Activated naive CD8-positive, alpha-beta T cell treated with anti-CD3 and anti-CD28 coated beads, Interleukin-2, amount 50 U/mL, for 16 hours (primary cell): ENCODE results near the gene CCDC142.

Experiments
- DNase-seq: peaks from one replicate; pipeline ENCODE4 v3.0.0-alpha.2; 2020; ENCODE audit warnings: low read depth, low spot score

The CCDC142 gene, protein sequence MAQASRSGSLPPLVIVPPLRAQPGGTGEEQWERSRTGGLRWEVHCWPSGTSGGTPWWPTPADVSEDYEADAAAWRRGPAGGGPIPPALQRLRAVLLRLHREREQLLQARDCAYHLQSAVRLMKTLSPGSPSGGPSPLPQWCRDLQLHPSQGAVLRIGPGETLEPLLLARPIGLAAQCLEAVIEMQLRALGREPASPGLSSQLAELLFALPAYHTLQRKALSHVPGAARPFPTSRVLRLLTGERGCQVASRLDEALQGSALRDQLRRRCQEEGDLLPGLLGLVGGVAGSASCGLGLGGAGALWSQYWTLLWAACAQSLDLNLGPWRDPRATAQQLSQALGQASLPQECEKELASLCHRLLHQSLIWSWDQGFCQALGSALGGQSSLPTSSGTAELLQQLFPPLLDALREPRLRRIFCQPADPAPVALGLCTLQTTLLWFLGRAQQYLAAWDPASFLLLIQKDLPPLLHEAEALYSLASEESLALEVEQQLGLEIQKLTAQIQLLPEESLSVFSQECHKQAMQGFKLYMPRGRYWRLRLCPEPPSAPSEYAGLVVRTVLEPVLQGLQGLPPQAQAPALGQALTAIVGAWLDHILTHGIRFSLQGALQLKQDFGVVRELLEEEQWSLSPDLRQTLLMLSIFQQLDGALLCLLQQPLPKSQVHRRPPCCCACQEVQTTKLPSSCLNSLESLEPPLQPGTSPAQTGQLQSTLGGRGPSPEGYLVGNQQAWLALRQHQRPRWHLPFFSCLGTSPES

DNA sequence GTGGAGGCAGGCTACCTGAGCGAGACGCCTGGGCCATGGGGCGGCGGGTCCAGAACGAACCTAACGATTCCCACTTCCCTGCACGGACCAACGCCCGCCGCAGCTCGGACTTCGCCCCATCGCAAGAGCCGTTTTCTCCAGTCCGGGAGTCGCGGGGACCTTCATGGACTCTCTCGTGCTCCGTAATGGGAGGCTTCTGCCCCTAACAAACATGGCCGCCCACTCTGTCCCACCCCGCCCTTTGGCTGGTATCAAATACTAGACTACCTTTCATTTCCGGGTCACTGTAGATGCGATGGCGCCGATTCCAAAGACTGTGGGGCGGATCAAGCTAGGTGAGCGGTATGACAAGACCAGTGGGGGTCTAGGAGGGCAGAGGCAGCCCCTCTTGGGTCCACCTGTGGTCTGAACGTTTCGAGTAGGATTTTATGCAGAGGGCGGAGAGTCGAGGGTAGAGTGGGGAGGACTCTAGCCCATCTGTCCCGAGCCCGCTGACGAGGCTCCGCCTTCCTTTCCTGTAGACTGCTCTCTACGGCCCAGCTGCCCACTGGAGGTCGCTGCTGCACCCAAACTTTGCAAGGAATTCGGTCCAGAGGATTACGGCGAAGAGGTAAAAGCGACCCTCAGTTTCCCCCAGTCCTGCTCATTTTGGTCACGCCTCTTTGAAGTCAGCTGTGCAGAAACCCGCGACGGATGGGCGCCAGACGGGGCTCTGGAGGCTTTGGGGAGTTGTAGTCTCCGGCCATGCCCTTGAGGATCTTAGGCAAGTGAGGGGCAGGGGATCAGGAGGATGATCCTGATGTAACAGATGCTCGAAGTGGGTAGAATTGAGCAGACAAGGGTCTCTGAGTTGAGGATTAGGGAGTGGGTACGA is at the start of gene CCDC142, which contains the start of gene TTC31:
Gene CCDC142, minus strand, starts transcription at position 198 of the 874 bp plus-strand sequence. Its CDS starts 161 bp downstream, at position 37.
Gene TTC31, plus strand, starts transcription at position 281 of the 874 bp plus-strand sequence. Its CDS starts 15 bp downstream, at position 296.
- peak; percentile 86 for DNase-seq

DNA sequence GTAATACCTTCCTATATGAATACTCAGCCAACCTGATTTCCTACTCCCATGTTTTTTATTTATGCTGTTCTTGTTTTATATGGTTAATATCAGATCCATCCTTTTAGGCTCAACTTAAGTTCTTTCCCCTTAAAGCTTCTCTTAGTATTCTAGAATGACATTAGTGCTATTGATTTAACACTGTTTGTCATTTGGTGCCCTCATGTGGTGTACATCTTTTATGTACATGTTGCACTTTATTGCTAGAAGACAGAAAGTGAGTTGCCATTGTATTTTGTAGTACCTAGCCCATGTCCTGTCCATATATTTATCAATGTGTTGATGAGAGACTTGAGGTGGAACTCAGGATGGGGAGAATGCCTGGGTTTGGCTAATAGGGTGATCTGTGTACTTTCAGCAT is 49.4 kb upstream of the CCDC142 start:
- DNase-seq = no peak

DNA sequence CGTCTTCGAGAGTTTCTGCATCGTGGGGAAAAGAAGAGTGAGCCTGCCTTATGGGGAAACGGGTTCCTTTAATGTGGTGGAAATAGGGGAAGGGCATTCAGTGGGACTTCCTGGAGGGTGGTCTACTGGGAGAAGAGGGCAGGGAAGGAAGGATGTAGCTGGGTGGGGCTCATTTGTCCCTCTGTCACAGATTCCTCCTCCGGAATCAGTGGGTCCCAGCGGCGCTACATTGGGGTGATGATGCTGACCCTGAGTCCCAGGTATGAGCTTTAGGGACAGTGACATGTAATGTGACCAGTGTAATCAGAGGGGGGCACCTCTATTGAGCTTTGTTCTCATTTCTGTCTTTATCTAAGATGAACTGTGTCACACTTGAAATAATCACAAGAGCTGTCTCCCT is 48.9 kb upstream of the CCDC142 start:
- no peak for DNase-seq

DNA sequence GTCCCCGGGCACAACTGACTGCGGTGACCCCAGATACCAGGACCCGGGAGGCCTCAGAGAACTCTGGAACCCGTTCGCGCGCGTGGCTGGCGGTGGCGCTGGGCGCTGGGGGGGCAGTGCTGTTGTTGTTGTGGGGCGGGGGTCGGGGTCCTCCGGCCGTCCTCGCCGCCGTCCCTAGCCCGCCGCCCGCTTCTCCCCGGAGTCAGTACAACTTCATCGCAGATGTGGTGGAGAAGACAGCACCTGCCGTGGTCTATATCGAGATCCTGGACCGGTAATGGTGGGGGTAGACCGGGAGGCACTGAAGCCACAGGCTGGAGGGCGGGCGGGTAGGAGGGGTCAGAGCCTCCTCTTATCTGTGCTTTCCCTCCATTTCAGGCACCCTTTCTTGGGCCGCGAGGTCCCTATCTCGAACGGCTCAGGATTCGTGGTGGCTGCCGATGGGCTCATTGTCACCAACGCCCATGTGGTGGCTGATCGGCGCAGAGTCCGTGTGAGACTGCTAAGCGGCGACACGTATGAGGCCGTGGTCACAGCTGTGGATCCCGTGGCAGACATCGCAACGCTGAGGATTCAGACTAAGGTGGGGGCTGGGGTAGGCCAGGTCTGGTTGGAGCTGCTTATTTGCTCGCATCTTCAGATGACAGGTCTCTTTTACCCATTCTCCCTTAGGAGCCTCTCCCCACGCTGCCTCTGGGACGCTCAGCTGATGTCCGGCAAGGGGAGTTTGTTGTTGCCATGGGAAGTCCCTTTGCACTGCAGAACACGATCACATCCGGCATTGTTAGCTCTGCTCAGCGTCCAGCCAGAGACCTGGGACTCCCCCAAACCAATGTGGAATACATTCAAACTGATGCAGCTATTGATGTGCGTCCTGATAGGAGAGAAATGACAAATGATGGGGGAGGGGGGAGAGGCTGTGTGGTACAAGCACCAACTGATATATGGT is 47.7 kb upstream of the CCDC142 start:
- no peak for DNase-seq

DNA sequence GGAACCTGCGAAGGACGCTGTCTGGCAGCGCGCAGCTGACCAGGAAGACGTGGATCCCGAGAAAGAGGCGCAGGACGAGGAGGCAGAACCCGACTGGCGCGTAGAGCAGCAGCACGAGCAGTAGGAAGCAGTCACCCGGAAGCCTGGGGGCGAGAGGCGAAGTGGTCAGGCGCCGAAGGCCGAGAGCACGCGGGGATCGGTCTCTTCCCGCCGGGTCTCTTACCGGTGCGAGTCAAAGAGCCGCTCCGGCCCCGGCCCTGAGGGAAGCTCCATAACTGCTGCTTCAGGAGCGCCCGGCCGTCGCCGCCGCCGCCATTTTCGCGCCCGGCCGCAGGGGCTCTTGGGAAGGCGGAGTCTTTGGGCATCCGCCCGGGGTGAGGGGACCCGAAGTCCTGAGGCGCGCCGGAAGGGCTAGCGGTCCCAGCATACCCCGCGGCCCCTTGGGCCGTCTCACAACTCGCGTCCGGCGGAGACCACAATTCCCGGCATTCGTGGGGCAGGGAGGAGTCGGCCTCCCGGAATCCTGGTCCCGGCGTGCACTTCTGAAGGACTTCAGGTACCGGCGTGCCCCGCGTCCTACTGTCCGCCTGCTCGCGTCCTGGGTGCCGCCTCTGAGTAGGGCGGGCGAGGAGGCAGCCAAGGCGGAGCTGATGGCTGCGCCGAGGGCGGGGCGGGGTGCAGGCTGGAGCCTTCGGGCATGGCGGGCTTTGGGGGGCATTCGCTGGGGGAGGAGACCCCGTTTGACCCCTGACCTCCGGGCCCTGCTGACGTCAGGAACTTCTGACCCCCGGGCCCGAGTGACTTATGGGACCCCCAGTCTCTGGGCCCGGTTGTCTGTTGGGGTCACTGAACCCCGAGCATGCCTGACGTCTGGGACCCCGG is 46.8 kb upstream of the CCDC142 start, which contains the start of the genes AUP1 and HTRA2:
Gene AUP1, minus strand, starts transcription at position 350 of the 882 bp plus-strand sequence. Its CDS starts 77 bp downstream, at position 273.
Gene HTRA2, plus strand, starts transcription at position 577 of the 882 bp plus-strand sequence. Its CDS starts 74 bp downstream, at position 651.
- peak; percentile 79 for DNase-seq

DNA sequence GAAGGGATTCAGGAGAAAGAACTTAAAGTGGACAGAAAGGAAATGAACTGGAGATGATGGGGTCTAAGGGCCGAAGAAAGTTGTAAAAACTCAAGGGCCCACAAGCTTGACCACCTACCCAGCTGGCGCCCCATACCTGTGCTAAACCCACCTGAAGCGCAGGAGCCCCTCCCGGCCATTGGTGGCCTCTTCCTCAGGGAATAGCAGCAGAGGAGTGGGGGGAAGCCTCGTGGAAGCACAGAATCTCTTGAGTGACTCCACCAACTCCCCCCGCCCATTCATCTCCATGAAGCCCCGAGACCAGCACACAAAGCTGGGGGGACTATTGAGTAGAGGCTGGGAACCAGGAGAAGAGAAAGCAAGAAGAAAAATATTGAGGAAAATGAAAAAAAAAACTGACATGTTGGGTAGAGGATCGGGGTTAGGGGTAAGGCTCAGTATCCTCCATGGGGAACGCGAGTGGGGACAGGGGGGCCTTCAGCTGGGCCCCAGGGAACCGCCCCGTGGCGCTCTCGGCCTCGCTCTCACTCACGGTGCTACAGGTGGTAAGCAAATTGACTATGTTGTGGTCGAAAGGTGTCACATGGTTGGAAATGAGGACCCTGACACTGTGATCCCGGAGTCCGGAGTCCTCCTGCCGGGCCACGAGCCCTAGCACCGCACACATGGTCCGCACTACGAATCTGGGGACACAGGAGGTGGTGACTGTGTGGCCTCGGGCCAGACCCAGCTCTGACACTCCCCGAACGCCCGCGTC is 46.0 kb upstream of the CCDC142 start:
- no peak for DNase-seq

DNA sequence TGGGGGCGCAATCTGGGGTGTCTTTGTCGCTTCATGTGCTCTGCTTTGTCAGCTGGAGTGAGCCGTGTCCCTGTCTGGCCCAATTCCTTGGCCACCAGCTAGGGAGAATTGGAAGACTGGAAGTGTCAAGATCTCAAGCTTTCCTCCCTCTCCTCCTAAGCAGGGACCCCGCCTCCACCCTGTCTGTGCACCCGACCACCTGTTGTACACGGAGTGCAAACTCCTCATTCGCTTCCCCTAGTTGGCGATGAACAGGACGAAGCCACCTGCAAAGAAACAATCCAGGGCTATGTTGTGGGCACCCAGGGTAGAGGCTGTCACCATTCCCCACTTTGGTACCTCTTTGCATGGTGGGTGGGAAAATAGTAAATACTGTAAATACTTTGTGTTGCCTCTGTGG is 44.9 kb upstream of the CCDC142 start:
- no peak for DNase-seq

DNA sequence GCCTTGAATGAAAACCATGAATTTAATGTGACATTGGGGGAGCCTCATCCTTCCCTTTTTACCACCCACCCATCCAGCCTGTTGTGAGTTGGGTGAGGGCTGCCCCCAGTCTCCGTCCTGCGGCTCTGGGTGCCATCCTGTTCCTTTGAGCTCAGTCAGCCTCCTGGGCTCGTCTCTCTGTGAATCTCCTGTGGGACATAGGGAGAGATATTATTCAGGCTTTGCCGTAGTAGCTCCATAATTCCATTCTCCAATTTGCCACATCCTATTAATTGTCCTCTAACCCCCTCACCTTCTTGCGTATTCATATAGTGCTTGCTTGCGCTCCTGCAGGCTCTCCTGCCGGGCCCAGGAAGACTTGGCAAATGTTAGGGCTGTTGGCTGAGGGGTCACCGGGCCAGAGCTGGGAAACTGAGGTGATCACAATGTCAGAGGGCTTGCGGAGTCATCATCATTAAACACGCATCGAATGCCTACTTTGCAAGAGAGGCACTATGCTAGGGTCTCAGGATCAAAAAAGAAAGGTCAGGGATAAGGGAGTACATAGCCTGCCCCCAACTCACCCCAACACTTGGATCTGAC is 43.9 kb upstream of the CCDC142 start:
- DNase-seq = no peak

DNA sequence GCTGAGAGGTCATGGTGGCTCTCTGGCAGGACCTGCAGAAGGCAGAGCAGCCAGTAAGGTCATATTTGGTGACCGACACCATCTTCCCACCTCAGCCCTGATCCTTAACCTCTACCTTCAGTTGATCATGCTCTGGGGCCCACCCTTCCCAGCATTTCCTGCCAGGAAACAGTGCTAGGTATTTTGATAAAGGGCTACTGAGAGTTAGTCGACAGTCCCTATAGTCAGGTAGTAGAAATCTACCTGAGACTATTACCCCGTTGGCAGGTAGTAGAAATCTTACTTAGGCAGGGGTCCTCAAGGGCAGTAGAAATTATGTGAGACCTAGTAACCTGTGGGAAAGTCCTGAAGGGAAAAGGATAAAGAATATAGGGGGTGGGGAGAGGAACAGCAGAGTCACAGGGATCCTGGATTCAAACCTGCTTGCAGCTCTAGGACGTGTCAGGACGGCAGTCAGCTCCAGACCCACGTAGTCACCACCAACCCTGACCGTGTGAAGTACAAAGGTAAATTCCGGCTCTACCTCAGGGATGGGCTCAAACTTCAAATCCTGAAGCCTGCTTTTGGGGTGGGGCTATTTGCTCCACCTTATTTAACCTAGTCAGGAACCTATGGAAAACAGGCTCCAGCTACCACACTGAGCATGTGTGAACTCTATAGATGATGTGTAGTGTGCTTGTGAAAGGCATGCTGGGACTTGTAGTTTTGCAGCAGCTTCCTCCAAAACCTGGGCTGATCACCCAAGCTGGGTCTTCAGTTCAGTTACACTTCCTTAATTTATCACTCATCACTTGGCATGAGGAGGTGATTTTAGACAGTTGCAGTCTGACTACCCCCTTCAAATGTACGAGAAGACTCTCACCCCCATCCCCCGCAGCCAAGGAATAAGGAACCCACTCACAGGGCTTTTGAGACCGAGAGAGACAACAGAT is 43.2 kb upstream of the CCDC142 start, which contains the start of gene DQX1:
Gene DQX1, minus strand, starts transcription at position 515 of the 932 bp plus-strand sequence. Its CDS starts 502 bp downstream, at position 13.
- no peak for DNase-seq

DNA sequence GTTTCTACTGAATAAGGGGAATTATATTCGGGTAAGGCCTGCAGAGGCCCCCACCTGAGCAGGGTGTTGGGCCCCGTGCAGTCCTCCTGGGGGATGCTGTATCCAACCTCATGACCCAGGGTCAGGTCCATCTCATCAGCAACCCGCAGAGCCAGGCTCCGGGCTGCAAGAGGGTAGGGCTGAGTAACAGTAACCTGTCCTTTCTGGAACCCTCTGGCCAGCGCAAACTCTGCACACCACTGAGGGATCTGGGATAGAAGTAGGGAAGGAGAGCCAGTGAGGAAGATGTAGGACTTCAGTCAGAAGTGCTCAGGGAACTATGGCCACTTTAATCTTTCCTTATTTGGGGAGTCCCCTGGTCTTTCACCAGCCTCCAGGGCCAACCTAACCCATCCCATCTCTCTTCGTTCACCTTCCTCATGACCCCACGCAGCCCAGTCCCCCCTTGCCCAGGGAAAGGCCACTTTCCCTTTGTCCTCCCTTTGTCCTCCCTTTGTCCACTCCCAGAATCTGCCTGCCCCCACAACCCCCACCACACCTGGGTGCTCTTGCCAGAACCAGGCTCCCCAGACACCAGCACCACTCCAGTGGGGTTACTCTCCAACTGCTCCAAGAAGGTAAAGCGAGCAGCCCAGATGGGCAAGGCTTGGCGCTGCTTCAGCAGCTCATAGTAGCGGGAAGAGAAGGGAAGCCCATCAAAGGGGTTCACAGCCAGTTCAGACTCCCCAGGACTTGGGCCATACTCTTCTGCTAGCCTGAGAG is 42.3 kb upstream of the CCDC142 start:
- no peak for DNase-seq

DNA sequence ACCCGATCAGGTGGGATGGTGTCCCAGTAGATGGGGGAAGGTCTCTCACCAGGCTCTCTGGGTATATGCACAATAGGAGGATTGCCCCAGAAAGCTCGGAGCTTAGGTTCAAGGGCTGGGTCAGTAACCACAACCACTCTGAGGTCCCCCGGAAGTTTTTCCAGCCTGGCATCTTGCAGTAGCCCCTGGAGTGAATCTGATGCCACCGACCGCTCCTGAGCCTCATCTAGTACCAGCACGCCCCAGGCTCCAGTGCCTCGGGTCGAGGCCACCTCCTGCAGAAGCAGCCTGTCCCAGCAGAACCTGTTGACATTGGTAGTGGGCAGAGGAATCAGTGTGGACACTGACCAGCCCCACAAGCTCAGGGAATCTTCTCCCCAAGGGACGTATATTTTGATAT is 41.2 kb upstream of the CCDC142 start:
- no peak for DNase-seq

DNA sequence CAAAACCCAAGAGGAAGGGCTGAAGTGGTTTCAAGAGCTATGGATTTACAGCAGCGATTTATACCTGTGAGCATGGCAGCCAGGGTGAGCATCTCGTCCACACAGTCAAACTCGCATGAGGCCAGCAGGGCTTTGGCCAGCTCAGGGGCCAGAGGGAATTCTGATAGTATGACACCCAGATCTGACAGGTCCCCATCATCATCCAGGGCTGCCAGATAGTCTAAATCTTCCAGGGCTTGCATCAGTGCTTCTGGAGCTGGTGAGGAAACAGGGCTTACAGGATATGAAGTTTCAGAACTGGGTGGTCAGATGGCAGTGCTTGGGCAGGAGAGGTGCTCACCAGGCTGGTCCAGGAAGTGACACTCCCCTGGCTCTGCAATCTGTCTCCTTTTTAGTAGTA is 39.7 kb upstream of the CCDC142 start:
- no peak for DNase-seq

DNA sequence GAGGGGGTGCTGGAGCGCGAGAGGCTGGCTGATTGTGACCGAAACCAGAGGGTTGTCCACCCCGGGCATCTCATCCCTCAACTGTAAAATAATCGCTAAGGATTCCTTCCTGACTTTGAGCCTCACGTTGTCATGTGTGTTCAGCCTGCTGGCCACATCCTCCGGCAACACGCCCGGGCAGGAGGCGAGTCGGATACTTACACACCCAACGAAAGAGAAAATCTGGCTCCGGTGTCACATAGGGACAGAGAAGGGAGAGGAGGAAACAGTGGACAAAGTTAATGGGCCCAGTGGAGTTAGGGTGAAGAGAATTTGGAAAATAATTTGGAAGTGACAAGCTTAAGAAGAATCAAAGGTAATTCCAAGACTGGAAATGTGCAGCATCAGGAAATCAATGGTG is 33.9 kb upstream of the CCDC142 start:
- no peak for DNase-seq

DNA sequence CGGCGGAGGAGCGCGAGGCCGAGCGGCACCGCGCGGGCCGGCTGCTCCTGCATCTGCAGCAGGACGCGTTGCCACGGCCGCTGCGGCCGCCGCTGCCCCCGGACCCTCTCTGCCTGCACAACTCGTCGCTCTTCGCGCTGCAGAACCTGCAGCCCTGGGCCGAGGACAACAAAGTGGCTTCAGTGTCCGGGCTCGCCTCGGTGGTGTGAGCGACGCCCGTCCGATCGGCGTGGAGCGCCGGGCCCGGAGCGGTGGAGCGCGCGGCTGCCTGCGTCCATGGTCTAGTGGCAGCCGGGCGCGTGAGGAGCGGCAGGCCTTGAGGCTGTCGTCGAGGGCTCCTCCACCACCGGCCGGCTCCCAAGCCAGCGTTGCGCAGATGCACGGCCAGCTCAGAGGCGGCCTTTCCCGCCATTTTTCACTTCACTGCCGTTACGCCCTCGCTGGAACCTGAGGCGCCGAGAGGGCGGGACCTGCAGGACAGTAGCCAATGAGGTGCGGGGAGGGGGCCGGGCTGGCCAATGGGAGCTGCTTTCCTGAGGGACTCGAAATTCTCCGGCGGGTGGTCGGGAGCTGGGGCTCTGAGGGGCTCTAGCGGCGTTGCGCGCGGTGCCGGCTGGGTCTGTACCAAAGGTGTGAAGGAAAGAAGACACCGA is 33.3 kb upstream of the CCDC142 start:
- peak; percentile 64 for DNase-seq

DNA sequence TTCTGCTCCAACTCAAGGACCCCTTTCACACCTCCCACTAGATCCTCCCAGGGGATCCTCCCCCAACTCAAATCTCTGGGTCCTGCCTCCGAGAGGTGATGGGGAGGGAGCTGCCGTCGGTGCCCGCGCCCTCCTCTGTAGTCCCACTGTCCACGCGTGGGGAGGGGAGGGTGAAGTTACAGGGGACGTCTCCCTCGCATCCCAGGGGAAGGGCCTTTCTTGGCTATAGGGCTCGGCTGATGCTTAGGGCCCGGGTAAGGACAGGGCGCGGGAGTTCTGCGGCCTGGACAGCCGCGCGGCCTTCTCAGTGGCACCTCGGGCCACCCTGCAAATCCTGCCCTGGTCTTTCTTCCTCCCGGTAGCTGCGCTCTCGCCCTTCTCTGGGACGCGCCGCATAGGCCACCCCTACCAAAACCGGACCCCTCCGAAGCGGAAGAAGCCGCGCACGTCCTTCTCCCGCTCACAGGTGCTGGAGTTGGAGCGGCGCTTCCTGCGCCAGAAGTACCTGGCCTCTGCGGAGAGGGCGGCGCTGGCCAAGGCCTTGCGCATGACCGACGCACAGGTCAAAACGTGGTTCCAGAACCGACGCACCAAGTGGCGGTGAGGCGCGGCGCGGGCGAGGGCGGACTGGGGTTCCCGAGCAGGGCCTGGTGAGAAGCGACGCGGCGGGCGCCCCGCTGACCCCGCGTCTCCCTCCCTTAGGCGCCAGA is 32.6 kb upstream of the CCDC142 start:
- no peak for DNase-seq
